Keratinocyte (primary cell): Measurements from ENCODE around the gene CNTNAP2. TPM values are rescaled to one million over a fixed set of nuclear protein-coding genes. Genes with fewer than 3 reads are reported as not detected.

Experiments used
- DNase-seq: peaks from one replicate; pipeline ENCODE4 v3.0.0-alpha.2; 2011; ENCODE audit warnings: low read depth, missing footprints, low spot score
- FAIRE-seq: peaks from 2 replicates; lab custom pipeline; 2011; peaks lifted over from hg19 to GRCh38; lab: Jason Lieb, UNC
- H2AFZ ChIP-seq: 2 replicates; pipeline ENCODE4 v1.6.0; 2012; ENCODE audit warnings: low read length, control low read depth, inconsistent platforms; ENCODE audit not compliant: control insufficient read depth
- H3K27ac ChIP-seq: 2 replicates; pipeline ENCODE4 v1.5.1; 2011; ENCODE audit warnings: low read length; ENCODE audit not compliant: control insufficient read depth, insufficient read depth
- H3K27me3 ChIP-seq: 3 replicates; pipeline ENCODE4 v1.6.0; 2011; ENCODE audit warnings: low read length; ENCODE audit not compliant: control insufficient read depth, insufficient read depth; ENCODE audit errors: extremely low read depth
- H3K36me3 ChIP-seq, 2 experiments: 2 replicates in 1 of 2; 3 replicates in 1 of 2; pipeline ENCODE4 v1.5.1; 2011; ENCODE audit warnings: low read length in 2 of 2, mild to moderate bottlenecking in 1 of 2; ENCODE audit not compliant: control insufficient read depth in 2 of 2, insufficient read depth in 2 of 2; ENCODE audit errors: extremely low read depth in 1 of 2
- H3K4me1 ChIP-seq: 3 replicates; pipeline ENCODE4 v1.5.1; 2011; ENCODE audit warnings: low read length; ENCODE audit not compliant: control insufficient read depth, insufficient read depth; ENCODE audit errors: extremely low read depth
- H3K4me2 ChIP-seq: 3 replicates; pipeline ENCODE4 v1.6.0; 2011; ENCODE audit warnings: low read depth, low read length; ENCODE audit not compliant: control insufficient read depth, insufficient read depth; ENCODE audit errors: extremely low read depth
- H3K4me3 ChIP-seq, 3 experiments: fragments of 200-600 bp in 1 of 3; sonication (generic) in 1 of 3; 2 replicates in 2 of 3; 3 replicates in 1 of 3; pipeline ENCODE4 v1.5.1; 2011 to 2016; ENCODE audit warnings: low read length in 3 of 3, mild to moderate bottlenecking in 3 of 3, control low read depth in 2 of 3, inconsistent platforms in 1 of 3, low read depth in 1 of 3, mixed read lengths in 1 of 3, mixed run types in 1 of 3, moderate library complexity in 1 of 3; ENCODE audit not compliant: control insufficient read depth in 2 of 3, insufficient read depth in 2 of 3; ENCODE audit errors: extremely low read depth in 1 of 3
- H3K79me2 ChIP-seq: 2 replicates; pipeline ENCODE4 v1.6.0; 2012; ENCODE audit warnings: low read length; ENCODE audit not compliant: control insufficient read depth, insufficient read depth
- H3K9ac ChIP-seq: 3 replicates; pipeline ENCODE4 v1.6.0; 2011; ENCODE audit warnings: low read length; ENCODE audit not compliant: control insufficient read depth, insufficient read depth; ENCODE audit errors: extremely low read depth
- H3K9me1 ChIP-seq: 3 replicates; pipeline ENCODE4 v1.6.0; 2011; ENCODE audit warnings: low read length; ENCODE audit not compliant: control insufficient read depth, insufficient read depth; ENCODE audit errors: extremely low read depth
- H3K9me3 ChIP-seq: 2 replicates; pipeline ENCODE4 v1.5.1; 2012; ENCODE audit warnings: low read depth, low read length; ENCODE audit not compliant: control insufficient read depth
- H4K20me1 ChIP-seq: 3 replicates; pipeline ENCODE4 v1.6.0; 2011; ENCODE audit warnings: low read length; ENCODE audit not compliant: control insufficient read depth, insufficient read depth; ENCODE audit errors: extremely low read depth
- EZH2 ChIP-seq: IDR thresholded peaks from one replicate; pipeline ENCODE4 v1.6.1; 2012; ENCODE audit warnings: inconsistent platforms, mild to moderate bottlenecking, low read length, moderate library complexity
- dilution Hi-C: fragments of 300-500 bp; cut with MboI; formaldehyde crosslinking; loops from one replicate; pipeline ENCODE4 v1.7.0; 2020; ENCODE audit warnings: low sequenced_read_pairs; ENCODE audit not compliant: extremely low pct_ligation_motif_present
- polyA plus RNA-seq, 5 experiments: library from polyadenylated mRNA; depleted of rRNA in 3 of 5; stranded (reverse) in 3 of 5; stranded (forward) in 1 of 5; unstranded in 1 of 5; fragments of >200 nt; gene quantifications; 1 replicate in 1 of 5; 2 replicates in 3 of 5; 3 replicates in 1 of 5; pipeline versions ENCODE4 v1.2.1 to v1.2.3, GENCODE V29; 2011 to 2012; ENCODE audit warnings: missing spikeins in 2 of 5, low read depth in 1 of 5, low replicate concordance in 1 of 5
- TF ChIP-seq, protein P1 (sequence below), 3 experiments: IDR thresholded peaks in 1 of 3; conservative IDR thresholded peaks in 1 of 3; optimal IDR thresholded peaks in 1 of 3; 2 replicates in 2 of 3; 3 replicates in 1 of 3; pipeline versions ENCODE3 to v1.5.1; 2011; ENCODE audit warnings: low read length in 3 of 3, mild to moderate bottlenecking in 3 of 3, moderate library complexity in 2 of 3, control low read depth in 1 of 3, inconsistent platforms in 1 of 3; ENCODE audit not compliant: insufficient read depth in 2 of 3; ENCODE audit errors: extremely low read depth in 1 of 3

Gene CNTNAP2
- polyA plus RNA-seq, 1 donor (not counting 4 experiments of a cell fraction or from before 2014, with no cell fraction given) = 1.4 TPM

DNA sequence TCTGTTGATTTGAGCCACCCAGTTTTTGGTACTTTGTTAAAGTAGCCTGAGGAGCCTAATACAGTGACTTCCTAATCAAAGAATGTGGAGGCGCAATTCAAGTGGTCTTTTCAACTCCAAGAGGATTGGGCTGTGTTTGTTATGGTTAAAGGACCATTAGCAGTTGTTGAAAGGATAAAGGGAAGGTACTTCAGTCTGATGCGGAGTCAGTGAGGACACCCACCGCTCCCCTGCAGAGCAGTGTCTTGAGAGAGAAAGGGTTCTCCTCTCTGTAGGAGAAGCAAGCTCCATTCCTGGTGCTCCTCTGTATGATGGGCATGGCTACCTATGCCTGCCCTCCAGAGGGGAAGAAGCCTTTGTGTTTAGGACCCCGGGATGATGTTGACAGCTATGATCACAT, 1883.4 kb downstream of the CNTNAP2 start:
- Histone ChIP-seq H3K9me1 (no peaks in the 10 kb centered on the region), H3K9ac (no peak overlapping the region), H2AFZ (no peak overlapping the region), H3K4me2 (no peak overlapping the region), H3K9me3 (no peaks in the 10 kb centered on the region), H3K4me3 (no peak overlapping the region), H3K27ac (no peak overlapping the region), H4K20me1 (no peaks in the 10 kb centered on the region), H3K4me1 (no peaks in the 10 kb centered on the region), H3K36me3 (no peaks in the 10 kb centered on the region), H3K27me3 (no peaks in the 10 kb centered on the region), H3K79me2 (no peaks in the 10 kb centered on the region)
- no peak for DNase-seq
- FAIRE-seq = no peak
- dilution Hi-C loops = no loop called here
- TF ChIP-seq, protein P1, sequence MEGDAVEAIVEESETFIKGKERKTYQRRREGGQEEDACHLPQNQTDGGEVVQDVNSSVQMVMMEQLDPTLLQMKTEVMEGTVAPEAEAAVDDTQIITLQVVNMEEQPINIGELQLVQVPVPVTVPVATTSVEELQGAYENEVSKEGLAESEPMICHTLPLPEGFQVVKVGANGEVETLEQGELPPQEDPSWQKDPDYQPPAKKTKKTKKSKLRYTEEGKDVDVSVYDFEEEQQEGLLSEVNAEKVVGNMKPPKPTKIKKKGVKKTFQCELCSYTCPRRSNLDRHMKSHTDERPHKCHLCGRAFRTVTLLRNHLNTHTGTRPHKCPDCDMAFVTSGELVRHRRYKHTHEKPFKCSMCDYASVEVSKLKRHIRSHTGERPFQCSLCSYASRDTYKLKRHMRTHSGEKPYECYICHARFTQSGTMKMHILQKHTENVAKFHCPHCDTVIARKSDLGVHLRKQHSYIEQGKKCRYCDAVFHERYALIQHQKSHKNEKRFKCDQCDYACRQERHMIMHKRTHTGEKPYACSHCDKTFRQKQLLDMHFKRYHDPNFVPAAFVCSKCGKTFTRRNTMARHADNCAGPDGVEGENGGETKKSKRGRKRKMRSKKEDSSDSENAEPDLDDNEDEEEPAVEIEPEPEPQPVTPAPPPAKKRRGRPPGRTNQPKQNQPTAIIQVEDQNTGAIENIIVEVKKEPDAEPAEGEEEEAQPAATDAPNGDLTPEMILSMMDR (optimal IDR thresholded peaks at IDR 0.05 in 1 of 3, IDR thresholded peaks at IDR 0.05 in 1 of 3, conservative IDR thresholded peaks at IDR 0.05 in 1 of 3; ENCODE audit: extremely low read depth in 1 of 3, insufficient read depth in 2 of 3, low read length in 3 of 3) = no peak
- no peak for TF ChIP-seq EZH2

DNA sequence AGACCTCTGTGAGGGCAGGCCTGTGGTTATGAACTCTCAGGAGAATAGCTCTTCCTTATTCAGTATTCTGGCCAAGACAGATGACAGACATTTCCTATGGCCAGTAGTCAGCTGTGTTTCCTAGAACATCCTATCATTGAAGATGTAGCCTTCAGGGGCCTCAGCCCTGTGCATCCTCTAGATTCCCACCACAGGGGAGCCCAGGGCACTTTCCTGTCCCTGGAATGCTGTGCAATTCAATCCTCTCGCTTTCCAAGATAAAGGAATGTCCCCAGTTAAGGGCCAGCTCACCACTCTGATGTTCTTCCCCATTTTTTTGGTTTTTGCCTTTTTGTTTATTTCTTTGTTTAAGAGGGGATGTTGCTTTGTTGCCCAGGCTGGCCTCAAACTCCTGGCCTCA, 1895.2 kb downstream of the CNTNAP2 start:
- Histone ChIP-seq H3K79me2 (no peaks in the 10 kb centered on the region), H3K4me1 (no peaks in the 10 kb centered on the region), H3K27me3 (no peaks in the 10 kb centered on the region), H2AFZ (no peak overlapping the region), H3K36me3 (no peaks in the 10 kb centered on the region), H3K9me1 (no peaks in the 10 kb centered on the region), H3K4me3 (no peak overlapping the region), H3K9ac (no peak overlapping the region), H4K20me1 (no peaks in the 10 kb centered on the region), H3K4me2 (no peak overlapping the region), H3K9me3 (no peaks in the 10 kb centered on the region), H3K27ac (no peak overlapping the region)
- DNase-seq (no peak), FAIRE-seq (no peak)
- dilution Hi-C loops = no loop called here
- TF ChIP-seq, protein P1 (optimal IDR thresholded peaks at IDR 0.05 in 1 of 3, IDR thresholded peaks at IDR 0.05 in 1 of 3, conservative IDR thresholded peaks at IDR 0.05 in 1 of 3; ENCODE audit: extremely low read depth in 1 of 3, insufficient read depth in 2 of 3, low read length in 3 of 3) = no peak
- no peak for TF ChIP-seq EZH2
